NCI-H2227 (cell line): ENCODE measurements around the gene NCLN.
"Not testable (repeated sequence)": the region's sequence is repeated elsewhere in the genome, so short reads cannot be mapped to it uniquely, and the experiment has no call there.

Experiments used
- DNase-seq: peaks from one replicate; lab custom pipeline; 2025; ENCODE audit not compliant: unreplicated experiment; lab: John Stamatoyannopoulos, UW

The NCLN gene

DNA sequence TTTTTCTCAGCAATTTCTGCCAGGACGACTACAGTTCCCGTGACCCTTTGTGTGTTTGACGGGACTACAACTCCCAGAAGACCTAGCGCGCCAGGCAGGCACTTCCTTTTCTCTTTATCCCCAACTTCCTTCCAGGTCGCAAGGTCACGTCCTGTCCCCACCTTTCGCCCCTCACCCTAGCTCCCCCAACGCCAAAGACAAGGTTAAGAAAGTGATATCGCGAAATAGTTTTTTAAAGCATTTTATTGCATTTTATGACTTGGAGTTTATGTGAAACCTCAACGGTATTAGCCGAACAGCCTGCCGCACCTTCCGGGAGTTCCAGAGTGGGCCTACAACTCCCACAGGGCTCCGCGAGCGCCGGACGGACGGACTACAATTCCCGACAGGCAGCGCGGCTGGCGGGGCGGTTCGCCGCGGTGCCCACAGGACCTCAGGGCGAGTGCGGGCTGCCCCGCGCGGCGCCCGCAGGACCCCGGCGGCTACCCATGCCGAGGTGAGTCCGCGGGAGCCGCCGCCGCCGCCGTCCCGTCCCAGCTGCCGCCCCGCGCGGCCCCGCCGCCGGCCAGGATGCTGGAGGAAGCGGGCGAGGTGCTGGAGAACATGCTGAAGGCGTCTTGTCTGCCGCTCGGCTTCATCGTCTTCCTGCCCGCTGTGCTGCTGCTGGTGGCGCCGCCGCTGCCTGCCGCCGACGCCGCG, at the start of gene NCLN:
TSS of gene NCLN (plus strand) at position 470 of the 699 bp plus-strand sequence. CDS start at position 571, 101 bp downstream.
- DNase-seq = peak; percentile 91

DNA sequence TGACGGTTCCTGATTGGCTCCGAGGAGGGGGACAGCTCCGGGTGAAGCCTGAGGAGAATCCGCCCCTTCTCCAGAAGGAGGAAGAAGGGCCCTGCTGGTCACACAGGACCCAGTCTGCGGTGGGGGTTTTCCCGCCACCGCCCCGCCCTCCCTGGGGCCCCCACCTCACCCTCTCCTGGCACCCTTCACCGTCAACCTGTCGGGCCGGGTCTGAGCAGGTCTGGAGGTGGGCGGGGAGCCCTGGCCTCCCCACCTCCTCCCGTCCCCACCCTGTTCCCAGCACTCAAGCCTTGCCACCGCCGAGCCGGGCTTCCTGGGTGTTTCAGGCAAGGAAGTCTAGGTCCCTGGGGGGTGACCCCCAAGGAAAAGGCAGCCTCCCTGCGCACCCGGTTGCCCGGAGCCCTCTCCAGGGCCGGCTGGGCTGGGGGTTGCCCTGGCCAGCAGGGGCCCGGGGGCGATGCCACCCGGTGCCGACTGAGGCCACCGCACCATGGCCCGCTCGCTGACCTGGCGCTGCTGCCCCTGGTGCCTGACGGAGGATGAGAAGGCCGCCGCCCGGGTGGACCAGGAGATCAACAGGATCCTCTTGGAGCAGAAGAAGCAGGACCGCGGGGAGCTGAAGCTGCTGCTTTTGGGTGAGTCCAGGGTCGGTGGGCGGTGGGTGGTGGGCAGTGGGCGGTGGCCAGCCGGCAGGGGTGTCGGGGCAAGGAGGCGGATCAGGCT, 49.6 kb upstream of the NCLN start, which contains the start of gene GNA15:
TSS of gene GNA15 (plus strand) at position 73 of the 723 bp plus-strand sequence. CDS start at position 491, 418 bp downstream.
- DNase-seq = no peak

GRCh38 chr19:3136684-3137055, 49.1 kb upstream of the NCLN start:
- no peak for DNase-seq

GRCh38 chr19:3137119-3137518, 48.6 kb upstream of the NCLN start:
- DNase-seq = no peak

- DNase-seq = no peak
Observed at GRCh38 chr19:3138268-3138667, 47.5 kb upstream of the NCLN start.

GRCh38 chr19:3140667-3141038, 45.1 kb upstream of the NCLN start:
- DNase-seq = no peak

DNA sequence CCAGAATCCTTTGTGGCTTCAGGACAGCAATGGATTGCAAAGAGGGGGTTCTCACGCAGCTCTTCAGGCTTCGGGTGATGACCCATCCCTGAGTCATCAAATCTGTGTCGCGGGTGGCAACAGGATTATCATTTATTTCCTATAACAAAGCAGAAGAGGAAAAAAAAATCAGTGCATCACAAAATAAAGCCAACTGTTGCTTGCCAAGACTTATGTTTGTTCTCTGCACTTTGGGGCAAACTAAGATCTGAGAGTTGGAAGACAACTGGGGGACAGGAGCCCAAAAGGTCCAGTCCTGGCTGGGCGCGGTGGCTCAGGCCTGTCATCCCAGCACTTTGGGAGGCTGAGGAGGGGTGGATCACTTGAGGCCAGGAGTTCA, 43.4 kb upstream of the NCLN start:
- DNase-seq = no peak

- no peak for DNase-seq
Observed at GRCh38 chr19:3142781-3143337, 42.9 kb upstream of the NCLN start.

- no peak for DNase-seq
Observed at GRCh38 chr19:3145909-3146676, 39.6 kb upstream of the NCLN start.

- DNase-seq = no peak
Observed at GRCh38 chr19:3146677-3147100, 39.0 kb upstream of the NCLN start.

DNA sequence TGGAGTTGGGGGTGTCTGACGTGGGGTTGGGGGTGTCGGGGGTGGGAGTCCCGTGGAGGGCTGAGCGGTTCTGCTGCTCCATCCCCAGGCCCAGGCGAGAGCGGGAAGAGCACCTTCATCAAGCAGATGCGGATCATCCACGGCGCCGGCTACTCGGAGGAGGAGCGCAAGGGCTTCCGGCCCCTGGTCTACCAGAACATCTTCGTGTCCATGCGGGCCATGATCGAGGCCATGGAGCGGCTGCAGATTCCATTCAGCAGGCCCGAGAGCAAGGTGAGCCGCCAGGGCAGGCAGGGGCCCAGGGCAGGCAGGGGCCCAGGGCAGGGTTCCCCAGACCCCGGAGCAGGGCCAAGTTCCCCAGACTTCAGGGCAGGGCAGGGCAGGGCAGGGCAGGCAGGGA, 37.2 kb upstream of the NCLN start:
- no peak for DNase-seq

- no peak for DNase-seq
Observed at GRCh38 chr19:3149089-3149488, 36.6 kb upstream of the NCLN start.

GRCh38 chr19:3149526-3150505, 35.9 kb upstream of the NCLN start:
- no peak for DNase-seq

DNA sequence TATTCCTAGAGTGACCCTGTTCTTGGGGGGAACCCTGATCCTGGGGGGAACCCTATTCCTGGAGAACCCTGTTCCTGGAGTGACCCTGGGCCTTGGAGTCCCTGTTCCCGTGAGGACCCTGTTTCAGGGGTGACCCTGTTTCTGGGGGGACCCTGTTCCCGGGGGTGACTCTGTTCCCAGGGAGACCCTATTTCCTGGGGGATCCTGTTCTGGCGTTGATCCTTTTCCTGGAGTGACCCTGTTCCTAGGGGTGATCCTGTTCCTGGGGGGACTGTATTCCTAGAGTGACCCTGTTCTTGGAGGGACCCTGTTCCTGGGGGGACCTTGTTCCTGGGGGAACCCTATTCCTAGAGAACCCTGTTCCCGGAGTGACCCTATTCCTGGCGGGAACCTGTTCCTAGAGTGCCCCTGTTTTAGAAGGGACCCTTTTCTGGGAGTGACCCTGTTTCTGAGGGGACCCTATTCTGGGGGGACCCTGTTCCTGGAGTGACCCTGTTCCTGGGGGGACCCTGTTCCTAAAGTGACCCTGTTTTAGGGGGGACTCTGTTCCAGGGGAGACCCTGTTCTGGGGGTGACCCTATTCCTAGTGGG, 34.9 kb upstream of the NCLN start:
- DNase-seq = no peak

DNA sequence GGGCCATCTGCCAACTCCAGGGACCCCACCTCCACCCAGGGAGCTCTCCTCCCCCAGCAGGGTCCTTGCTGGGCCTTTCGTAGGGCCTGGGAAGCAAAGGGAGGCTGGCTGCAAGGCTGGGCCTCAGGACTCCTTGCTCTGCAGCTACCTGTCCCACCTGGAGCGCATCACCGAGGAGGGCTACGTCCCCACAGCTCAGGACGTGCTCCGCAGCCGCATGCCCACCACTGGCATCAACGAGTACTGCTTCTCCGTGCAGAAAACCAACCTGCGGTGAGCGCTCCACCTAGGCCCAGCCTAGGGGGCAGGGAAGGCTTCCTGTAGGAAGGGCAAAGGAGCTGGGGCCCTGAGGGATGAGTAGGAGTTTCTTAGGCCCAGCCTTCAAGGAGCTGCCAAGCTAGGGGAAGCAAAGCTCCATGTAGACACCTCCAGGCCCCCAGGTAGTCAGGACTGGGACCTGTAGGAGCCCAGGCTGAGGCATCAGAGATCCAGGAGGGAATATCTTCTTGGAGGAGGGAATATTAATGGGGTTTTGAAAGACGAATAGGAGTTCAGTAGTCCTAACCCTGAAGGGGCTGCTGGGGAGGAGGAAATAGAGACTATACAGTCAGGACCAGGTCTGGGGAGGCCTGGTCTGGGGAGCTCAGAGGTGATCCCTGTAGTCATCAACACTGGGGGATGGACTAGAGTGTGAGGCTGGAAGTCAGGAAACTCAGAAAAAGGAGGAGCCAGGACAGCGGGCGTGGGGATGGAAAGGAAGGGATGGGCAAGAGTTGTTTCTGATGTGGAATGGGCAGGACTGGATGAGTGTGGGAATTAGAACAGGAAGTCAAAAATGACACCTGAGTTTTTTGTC, 33.9 kb upstream of the NCLN start:
- DNase-seq = no peak

- DNase-seq = no peak
Observed at GRCh38 chr19:3152419-3152780, 33.3 kb upstream of the NCLN start.

DNA sequence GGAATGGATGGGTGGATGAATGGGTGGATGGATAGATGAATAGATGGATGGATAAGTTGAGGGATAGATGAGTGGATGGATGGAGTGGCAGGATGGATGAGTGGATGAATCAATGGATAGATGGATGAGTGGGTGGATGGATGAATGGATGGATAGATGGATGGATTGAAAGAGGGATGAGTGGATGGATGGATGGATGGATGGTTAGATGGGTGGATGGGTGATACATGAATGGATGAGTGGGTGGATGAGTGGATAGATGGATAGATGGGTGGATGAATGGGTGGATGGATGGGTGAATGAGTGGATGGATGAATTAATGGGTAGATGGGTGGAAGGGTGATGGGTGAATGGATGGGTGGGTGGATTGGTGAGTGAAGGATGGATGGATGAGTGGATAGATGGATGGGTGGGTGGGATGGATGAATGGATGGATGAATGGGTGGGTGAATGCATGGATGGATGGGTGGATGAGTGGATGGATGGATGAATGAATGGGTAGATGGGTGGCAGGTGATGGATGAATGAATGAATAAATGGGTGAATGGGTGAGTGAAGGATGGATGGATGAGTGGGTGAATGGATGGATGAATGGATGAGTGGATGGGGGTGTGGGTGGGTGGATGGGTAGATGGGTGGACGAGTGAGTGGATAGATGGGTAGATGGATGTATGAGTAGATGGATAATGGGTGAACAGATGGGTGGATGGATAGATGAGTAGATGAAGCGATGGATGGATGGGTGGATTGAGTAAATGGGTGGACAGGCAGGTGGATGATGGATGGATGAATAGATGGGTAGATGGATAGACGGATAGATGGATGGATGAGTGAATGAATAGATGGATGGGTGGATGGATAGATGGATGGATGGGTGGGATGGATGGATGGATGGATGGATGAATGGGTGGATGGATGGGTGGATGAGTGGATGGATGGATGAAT, 32.2 kb upstream of the NCLN start:
- no peak for DNase-seq

DNA sequence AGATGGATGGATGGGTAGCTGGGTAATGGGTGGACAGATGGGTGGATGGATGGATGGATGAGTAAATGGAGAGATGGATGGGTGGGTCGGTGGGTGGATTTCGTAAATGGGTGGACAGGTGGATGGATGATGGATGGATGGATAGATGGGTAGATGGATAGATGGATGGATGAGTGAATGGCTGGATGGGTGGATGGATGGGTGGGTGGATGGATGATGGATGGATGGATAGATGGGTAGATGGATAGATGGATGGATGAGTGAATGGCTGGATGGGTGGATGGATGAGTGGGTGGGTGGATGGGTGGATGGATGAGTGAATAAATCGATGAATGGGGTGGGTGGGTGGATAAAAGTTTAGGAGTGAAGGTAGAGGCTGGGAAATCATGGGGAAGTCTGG, 31.3 kb upstream of the NCLN start:
- DNase-seq = not testable (repeated sequence)
